Loucy (cell line): ENCODE data around the gene COA5.

Experiments used
- CTCF ChIP-seq: fragments of 200-600 bp; sonication (generic); conservative IDR thresholded peaks from 2 replicates; pipeline ENCODE4 v1.5.1; 2014; ENCODE audit warnings: mild to moderate bottlenecking, antibody characterized with exemption, low read length
- EZH2phosphoT487 ChIP-seq: fragments of 200-600 bp; IDR thresholded peaks from 2 replicates; pipeline ENCODE4 v1.6.1; 2018; ENCODE audit warnings: antibody characterized with exemption, mild to moderate bottlenecking, moderate library complexity, borderline replicate concordance

- TF ChIP-seq CTCF (no peak), EZH2phosphoT487 (no peak)
These were observed 771 bp upstream of the COA5 start for GRCh38 chr2:98608962-98609604.
